GM18909 (cell line): ENCODE results near the gene ABCB10.
"Not testable (repeated sequence)": the region's sequence is repeated elsewhere in the genome, so short reads cannot be mapped to it uniquely, and the experiment has no call there.

Experiments
- ATAC-seq: cut with Tn5 transposase; IDR thresholded peaks from one replicate; pipeline ENCODE4 v1.9.1; 2021; ENCODE audit warnings: mild to moderate bottlenecking; ENCODE audit not compliant: unreplicated experiment, poor library complexity

ABCB10 gene

DNA sequence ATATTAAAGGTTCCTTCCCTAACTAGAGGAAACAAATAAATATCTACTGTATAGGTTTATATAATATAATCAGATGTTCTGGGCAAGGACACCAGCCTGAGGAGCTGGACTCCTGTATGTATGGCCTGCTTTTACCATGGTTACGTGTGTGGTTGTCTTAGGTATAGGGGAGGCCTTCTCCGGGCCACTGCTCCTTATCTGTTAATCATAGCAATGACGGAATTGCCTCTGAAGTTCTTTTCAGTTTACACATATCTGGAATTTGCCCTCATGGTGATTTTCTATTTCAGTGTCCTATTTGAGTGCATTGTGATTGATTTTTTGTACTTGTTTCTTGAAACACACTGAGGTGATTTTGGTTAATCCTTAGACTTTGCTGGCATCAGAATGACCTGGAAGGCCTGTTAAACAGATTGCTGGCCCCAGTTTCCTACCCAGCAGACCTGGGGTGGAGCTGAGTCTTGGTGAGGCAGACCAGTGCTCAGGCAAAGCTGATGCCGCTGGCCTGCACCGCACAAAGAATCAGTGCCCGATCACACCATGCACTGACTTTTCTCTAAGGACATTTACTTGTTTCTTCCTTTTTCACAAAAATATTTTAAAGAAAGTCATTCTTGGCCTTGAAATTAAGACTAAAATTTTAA lies 18.5 kb downstream of the ABCB10 start:
- no peak for ATAC-seq

DNA sequence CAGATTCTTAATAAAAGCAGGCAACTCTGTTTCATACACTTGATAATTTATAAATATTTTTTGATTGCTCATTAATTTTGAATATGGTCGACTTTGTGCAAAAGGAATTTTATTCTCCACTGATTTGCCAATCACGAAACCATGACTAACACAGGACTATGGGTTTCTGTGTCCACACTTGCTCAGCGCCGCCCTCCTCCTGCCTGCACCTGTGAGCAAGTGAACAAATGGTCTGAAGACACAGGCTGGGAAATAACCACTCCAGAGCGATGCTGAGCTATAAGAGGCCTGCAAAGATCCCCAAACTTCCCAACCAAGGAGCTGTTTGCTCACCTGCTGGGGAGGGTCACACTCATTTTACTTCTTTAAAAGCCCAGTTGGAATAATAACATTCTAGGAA lies 19.6 kb downstream of the ABCB10 start:
- ATAC-seq: no peak

DNA sequence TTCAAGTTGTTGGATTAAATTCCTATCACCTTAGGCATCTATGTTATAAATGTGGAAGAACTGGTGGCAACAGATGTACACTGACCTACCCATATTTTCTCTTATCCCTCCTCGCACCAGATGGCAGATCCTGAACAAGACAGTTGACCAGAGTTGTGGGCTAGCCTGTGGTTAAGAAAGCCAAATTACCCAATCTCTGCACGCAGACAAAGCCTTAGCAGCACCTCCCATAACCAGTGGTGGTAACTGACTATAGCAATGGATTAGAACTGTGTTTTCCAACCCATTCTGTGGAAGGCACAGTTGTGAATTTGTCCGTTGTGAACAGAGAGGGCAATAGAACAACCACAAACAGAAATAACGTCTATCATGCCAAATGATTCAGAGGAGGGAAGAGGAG lies 20.6 kb downstream of the ABCB10 start:
- no peak for ATAC-seq

DNA sequence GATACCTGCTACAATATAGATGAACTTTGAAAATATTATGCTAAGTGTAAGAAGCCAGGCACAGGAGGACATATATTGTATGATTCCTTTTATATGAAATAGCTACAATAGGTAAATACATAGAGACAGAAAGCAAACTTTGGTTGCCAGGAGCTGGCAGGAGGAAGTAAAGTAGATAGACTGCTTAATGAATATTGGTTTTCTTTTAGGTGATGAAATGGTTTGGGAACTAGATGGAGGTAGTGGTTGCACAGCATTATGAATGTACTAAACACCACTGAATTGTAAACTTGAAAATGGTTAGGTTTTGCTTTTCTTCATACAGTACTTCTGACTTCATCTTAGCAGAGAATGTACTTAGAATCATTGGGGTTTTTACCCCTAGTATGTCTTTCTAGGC lies 21.5 kb downstream of the ABCB10 start:
- ATAC-seq: no peak

DNA sequence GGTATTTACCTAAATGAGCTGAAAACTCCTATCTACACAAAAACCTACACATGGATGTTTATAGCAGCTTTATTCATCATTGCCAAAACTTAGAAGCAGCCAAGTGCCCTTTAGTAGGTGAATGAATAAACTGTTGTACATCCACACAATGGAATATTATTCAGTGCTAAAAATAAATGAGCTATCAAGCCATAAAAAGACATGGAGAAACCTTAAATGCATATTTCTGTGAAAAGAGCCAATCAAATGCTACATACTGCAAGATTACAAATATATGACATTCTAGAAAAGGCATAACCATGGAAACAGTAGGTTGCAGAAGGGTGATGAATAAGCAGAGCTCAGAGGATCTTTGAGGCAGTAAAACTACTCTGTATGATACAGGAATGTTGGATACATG lies 23.3 kb downstream of the ABCB10 start:
- no peak for ATAC-seq

DNA sequence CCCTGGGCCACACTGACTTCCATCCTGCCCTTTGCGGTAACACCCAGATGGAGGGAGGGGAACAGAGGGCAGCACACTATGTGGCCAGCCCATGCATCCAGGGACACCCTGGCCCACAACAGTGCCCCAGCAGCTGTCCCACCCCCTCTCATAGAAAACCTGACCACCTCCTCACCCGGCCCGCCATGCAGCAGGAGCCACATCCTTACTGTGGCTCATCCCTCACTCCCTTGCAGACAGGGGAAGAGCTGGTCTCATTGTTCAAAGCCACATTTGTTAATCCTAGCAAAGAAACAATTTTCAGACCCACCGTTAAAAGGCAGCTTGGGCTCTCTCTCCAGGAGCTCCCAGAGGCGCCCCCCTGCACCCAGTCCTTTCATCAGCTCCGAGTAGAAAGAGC lies 27.2 kb downstream of the ABCB10 start:
- no peak for ATAC-seq

DNA sequence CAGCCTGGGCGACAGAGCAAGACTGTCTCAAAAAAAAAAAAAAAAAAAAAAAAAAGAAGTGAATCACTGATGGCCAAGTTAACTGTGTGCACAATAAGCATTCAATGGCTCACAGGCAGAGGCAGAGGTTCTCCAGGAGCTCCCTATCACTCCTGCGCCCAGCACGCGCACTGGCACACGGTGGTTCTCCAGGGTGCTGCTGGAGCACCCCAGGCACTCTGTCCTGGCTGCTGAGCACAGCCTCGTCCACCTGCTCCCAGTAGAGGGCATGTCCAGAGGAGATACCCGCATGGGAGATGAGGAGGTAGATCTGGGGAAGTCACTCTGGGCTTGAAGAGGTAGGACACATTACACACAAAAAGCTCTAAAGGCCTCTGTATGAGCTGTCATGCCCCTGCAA lies 28.9 kb downstream of the ABCB10 start:
- ATAC-seq: no peak

DNA sequence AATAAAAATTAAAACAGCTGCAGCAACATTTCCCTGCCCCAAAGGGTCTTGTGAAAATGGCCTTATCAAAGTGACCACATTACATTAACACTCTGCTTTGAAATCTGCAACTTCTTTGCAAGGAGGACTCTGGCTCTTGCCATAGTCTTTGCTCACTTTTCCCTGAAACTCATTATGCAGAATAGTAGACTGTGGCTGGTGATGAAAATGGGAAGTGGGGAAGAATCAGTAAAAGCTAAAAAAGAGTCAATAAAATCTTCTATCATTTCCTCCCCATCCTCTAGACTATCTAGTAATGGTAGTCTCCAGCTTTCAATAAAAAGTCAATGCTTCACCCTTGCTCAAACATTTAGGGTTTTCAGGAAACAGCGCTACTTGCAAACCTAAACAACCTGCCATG lies 31.8 kb downstream of the ABCB10 start:
- ATAC-seq: no peak

DNA sequence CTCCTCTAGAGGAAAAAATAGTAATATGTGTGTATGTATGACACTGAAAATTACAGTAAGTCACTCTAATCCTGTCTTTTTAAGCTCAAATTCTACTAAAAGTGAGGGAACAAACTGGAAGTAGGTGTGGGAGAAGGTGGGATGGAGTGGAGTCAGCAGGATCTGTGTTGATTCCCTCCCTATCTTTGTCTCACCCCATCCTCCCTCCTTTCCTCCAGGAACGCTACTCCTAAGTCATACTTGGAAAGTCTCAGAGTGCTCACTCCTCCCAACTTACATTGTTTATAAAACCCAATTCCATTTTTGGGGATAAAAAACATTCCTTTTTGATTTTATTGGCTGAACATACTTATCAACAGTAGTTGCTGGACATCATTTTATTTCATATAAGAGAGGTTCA lies 35.5 kb downstream of the ABCB10 start:
- ATAC-seq: no peak

DNA sequence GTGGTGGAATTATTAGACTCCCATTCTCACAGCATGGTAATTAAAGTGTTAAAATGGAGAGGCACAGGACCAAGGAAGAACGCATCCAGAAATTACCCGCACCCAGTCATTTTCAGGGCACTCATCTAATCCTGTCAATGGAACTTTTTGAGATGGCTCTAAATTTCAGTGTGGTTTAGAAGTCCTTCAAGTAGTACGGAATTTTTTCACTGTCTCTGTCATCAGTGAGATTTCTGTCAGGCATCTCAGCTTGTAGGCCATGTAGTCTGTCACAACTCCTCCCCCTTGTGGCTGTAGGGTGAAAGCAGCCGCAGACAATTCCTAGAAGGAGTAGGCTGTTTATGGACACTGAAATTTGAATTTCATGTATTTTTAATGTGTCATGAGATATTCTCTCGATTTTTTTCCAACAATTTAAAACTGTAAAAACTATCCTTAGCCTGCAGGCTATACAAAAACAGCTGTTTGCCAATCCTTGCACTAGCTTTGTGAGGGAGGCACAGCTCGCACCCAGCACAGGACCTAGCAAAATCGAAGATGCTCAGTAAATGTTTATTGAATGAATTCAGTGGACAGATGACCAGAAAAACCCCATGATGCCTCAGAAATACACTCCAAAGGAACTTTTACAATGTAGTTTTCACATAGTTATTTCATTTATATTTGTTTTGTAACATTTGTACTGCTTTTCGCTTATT lies 43.8 kb downstream of the ABCB10 start:
- ATAC-seq: no peak

DNA sequence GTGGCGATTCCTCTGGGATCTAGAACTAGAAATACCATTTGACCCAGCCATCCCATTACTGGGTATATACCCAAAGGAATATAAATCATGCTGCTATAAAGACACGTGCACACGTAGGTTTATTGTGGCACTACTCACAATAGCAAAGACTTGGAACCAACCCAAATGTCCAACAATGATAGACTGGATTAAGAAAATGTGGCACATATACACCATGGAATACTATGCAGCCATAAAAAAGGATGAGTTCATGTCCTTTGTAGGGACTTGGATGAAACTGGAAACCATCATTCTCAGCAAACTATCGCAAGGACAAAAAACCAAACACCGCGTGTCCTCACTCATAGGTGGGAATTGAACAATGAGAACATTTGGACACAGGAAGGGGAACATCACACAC lies 46.9 kb downstream of the ABCB10 start:
- ATAC-seq: not testable (repeated sequence)

DNA sequence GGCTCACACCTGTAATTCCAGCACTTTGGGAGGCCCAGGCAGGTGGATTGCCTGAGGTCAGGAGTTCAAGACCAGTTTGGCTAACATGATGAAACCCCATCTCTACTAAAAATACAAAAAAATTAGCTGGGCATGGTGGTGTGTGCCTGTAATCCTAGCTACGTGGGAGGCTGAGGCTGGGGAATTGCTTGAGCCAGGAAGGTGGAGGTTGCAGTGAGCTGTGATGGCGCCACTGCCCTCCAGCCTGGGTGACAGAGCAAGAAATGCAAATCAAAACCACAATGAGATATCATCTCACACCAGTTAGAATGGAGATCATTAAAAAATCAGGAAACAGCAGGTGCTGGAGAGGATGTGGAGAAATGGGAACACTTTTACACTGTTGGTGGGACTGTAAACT lies 47.3 kb downstream of the ABCB10 start:
- ATAC-seq: not testable (repeated sequence)

DNA sequence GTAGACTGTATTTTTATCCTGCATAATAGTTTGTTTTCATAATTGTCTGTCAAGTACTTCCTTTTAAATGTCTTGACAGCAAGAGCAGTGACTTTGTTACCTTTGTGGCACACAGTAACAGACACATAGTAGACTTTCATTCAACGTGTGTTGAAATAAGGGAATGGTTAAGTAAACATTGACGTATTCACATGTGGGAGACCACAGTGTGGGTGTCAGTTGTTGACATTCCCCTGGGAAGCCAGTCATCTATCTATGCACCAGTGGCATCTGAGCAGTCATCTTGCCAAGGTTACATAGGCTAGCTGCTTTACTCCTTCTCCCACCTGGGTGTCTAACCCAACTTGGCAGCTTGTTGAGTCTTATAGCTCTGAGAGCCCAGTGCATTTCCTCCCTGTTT lies 48.9 kb downstream of the ABCB10 start:
- ATAC-seq: no peak

DNA sequence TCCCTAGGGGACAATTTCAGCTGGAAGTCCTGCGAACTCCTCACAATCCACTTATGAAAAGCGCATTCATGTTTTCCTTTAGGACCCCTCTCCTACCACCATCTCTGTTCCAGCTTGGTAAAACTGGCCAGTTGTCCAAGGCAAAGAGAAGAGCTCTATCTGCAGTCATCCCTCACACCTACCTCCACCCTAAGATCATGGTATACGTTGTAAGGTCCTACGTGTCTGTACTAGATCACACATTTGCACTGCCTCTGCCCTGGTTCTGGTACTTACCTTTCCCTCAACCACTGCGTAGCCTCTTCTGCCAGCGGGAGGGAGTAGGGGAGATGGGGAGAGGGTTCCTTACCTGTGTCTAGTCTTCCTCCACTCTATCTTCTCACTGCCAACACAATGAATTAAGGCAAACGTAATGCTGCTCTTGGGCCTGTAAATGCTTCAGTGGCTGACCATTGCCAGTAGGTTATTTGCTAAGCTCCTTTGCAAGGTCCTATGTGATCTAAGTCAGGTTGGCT lies 49.6 kb downstream of the ABCB10 start:
- no peak for ATAC-seq

DNA sequence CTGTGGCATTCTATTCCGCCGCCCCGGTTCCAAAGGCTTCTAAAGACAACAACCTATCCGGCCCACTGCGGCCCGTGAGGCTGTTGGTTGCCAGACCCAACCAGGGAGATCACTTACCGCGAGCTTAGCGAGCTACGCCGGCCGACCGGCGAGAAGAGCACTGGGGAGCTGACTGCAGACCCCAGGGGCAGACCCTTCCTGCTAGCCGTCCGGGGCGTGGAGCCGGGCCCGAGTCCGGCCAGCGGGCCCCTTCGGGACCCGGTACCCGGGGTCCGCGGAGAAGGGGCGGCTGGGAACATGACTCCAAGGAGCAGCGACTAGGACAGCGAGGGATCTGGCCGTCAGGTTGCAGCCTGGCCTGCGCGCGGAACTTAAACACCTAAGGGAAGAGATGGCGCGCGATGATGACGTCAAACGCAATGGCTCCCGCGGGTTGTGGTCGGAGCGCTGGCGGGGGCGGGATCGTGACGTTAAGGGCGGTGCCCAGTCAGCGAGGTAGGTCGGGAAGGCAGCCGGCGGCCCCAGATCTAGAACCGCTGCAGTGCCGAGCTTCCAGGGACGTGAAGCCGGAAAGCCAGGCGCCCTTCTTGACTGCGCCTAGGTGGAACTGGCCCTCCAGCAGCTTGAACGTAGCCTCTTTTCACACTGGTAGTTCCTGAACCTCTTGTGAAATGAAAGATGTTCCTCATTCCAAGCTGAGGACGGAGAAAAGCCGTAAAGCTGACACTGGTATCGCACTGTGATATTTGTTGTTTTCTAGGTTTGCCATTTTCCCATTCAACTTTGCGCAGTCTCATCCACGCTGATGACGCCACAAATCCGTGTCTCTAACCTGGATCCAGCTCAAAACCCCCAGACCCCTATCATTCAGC lies 50.3 kb downstream of the ABCB10 start, which contains the start of gene NUP133:
Gene NUP133, minus strand, starts transcription at position 391 of the 872 bp plus-strand sequence. Its CDS starts 92 bp downstream, at position 299.
- ATAC-seq: peak; percentile 92

DNA sequence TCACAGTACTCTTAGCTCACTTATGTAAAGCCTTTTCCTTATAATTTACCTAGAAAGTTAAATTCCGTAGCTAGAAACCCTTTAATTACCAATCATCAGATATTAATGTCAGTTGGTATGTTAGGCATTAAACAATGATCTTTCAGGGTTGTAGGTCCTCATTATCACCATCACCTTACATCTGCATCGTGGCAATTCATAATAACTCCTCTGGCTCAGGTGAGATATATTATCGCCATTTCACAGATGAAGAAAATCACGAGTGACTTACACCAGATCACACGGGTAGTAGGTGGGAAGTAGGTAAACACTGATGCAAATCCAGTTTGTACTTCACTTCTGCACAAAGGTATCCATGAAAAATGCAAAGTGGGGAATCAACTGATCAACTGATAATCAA lies 51.0 kb downstream of the ABCB10 start:
- ATAC-seq: no peak

DNA sequence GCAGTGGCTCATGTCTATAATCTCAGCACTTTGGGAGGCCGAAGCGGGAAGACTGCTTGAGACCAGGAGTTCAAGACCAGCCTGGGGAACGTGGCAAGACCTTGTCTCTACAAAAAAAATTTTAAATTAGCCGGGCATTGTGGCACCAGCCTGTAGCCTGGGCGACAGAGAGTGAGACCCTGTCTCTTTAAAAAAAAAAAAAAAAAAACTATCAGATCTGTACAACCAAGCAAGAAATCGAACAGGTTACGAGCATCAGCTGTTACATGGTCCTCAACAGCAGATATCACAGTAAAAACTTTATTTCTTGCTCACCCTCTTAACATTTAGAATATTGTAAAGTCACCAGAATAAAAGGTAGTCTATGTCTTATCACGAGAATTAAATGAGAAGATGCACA lies 51.9 kb downstream of the ABCB10 start:
- ATAC-seq: no peak

DNA sequence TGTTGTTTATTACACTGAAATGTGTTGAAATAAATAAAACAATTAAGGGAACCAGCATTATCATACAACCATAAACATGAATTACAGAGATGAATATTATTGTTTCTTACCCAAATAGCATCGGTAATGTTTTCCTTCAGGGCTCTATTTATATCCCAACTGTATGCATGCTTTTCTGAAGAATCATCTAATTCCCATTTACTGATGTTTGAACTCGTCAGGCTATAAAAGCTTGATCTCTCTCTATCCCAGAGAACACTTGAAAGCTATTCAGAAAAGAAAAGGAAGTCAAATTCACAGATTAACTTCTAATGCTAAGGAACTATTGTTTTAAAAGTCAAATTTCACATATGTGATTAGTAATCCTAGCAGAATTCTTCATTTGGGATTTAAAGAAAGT lies 62.7 kb downstream of the ABCB10 start:
- no peak for ATAC-seq

DNA sequence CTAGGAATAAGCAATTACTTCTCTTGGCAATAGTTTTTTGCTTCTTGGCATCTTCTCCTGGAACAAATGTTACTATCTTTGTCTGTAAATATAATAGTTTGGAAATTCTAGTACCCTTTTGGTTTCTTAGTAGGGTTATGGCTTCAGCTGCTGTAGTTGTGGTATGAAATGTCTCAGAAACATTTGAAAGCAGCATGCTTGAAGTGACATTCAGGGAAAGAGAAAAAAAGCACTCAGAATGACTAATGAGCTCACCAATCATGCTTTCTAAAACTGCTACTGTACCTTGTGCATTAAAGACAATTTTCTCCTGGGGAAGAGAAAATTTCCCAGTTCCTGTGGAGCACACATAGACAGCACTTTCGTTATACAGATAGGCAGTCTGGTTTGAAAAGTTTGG lies 71.3 kb downstream of the ABCB10 start:
- no peak for ATAC-seq

DNA sequence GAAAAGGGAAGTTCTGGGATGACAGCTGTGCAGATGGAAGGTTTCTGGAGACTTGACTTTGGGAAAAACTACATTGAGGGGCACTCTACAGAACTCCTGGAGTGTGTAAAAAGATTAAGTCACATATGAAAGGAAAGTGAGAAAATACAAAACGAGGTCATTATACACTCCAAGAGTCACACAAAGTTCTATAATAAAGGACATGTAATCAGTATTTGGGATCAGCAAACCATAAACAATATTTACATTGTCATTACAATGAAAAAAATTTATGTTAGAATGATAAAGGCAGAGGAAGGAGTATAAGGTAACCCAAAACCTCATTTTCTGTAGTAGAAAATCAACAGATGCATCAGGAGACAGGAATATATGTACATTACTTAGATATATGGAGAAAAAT lies 73.2 kb downstream of the ABCB10 start:
- ATAC-seq: no peak

DNA sequence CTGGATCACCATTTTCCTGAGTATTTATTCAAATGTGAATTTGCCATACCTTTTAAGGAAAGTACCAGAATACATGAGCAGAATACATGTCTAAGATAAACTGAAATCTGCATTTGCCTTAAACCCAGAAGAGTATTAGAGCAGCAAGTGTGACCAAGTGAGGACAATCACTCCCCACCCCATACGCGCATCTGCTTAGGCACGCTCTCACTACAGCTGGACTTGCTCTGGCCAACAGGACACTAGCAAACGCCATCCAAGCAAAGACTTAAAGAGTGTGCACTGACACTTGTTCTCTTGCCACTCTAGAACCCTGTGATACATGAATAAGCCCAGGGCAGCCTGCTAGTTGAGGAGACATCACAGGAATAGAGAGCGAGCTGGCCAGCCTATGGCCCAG lies 76.0 kb downstream of the ABCB10 start:
- ATAC-seq: no peak
